GM12891 (cell line): ENCODE measurements around the gene MAGI1.

Source experiments
- POLR2A ChIP-seq: IDR thresholded peaks from 2 replicates; pipeline ENCODE4 v1.6.1; 2011; ENCODE audit warnings: low read depth, low read length, control low read depth
- POLR2AphosphoS5 ChIP-seq: IDR thresholded peaks from 2 replicates; pipeline ENCODE4 v1.6.1; 2011; ENCODE audit warnings: low read depth, low read length, control low read depth
- TAF1 ChIP-seq: IDR thresholded peaks from 2 replicates; pipeline ENCODE4 v1.6.1; 2011; ENCODE audit warnings: low read depth, low read length, control low read depth

DNA sequence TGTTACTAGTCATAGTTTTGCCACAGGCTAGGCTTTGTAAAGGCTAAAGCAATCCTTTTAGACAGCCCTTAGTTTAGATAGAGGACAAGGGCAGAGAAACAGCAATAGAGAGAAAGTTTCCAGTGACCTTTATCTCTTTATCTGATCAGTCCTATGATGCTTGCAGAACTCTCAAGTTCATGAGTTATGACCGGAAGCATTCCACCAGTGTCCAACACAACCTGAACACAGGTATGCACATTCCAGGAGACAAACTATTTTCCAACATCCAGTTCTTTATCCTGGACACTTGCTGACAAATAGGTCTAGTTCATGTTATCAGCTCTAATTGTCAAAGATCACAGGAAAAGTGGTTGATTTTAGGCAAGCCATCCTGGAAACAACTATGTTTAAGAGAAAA, 422.2 kb downstream of the MAGI1 start:
- TF ChIP-seq POLR2A, result no peak
- TF ChIP-seq POLR2AphosphoS5, result no peak
- no peak for TF ChIP-seq TAF1
